T-helper 1 cell treated with Interleukin-12 subunit alpha and Interleukin-12 subunit beta and Interleukin-4 antibody, amounts not matched to agents 30 ng/mL and 1 ng/mL, for 36 hours (primary cell): ENCODE data around the gene MAP4K3. TPM values are rescaled to one million over a fixed set of nuclear protein-coding genes. Genes with fewer than 3 reads are reported as not detected.
"Not testable (repeated sequence)": the region's sequence is repeated elsewhere in the genome, so short reads cannot be mapped to it uniquely, and the experiment has no call there.

Experiments used
- intact Hi-C: fragments of 100-400 bp; cut with micrococcal nuclease; formaldehyde crosslinking; loops from one replicate; pipeline ENCODE4 v1.15.1; 2024
- total RNA-seq: library from RNA; stranded (reverse); gene quantifications from 2 replicates; pipeline ENCODE4 v1.2.3, GENCODE V29; 2022

MAP4K3 gene
- total RNA-seq, 1 donor from 2014 or later, result 11.8 TPM

- intact Hi-C loops, result not testable (repeated sequence)
Observed at GRCh38 chr2:39244241-39244862, 192.7 kb downstream of the MAP4K3 start.

GRCh38 chr2:39243469-39244123, 193.5 kb downstream of the MAP4K3 start, which contains the start of gene CDKL4:
TSS of gene CDKL4 (minus strand) at chr2:39243970.
- intact Hi-C loops, result no loop called here

- intact Hi-C loops, result no loop called here
Observed at GRCh38 chr2:39241588-39241987, 195.5 kb downstream of the MAP4K3 start.

GRCh38 chr2:39240758-39241157, 196.3 kb downstream of the MAP4K3 start:
- intact Hi-C loops, result no loop called here

GRCh38 chr2:39234754-39235153, 202.3 kb downstream of the MAP4K3 start:
- intact Hi-C loops, result loop anchor here (5.0 kb wide), 1 partner anchor 457 kb away; the partner anchor contains the start of gene GEMIN6

GRCh38 chr2:39232141-39232540, 204.9 kb downstream of the MAP4K3 start:
- intact Hi-C loops, result loop anchor here (5.0 kb wide), 1 partner anchor 455 kb away; the partner anchor contains the start of gene GEMIN6

- intact Hi-C loops, result loop anchor here (1.0 to 5.0 kb wide), 6 partner anchors 11 to 351 kb away; partner anchors contain the start of genes DHX57 and MORN2
Observed at GRCh38 chr2:39228413-39229209, 208.5 kb downstream of the MAP4K3 start.

- intact Hi-C loops, result loop anchor here (1.0 to 5.0 kb wide), 5 partner anchors 11 to 351 kb away; partner anchors contain the start of genes DHX57 and MORN2
Observed at GRCh38 chr2:39227628-39228412, 209.3 kb downstream of the MAP4K3 start.

GRCh38 chr2:39225567-39225966, 211.5 kb downstream of the MAP4K3 start:
- intact Hi-C loops, result loop anchor here (5.0 kb wide), 1 partner anchor 348 kb away; the partner anchor contains the start of genes DHX57 and MORN2

GRCh38 chr2:39223909-39224308, 213.2 kb downstream of the MAP4K3 start:
- intact Hi-C loops, result no loop called here

GRCh38 chr2:39221459-39221858, 215.6 kb downstream of the MAP4K3 start:
- intact Hi-C loops, result no loop called here

GRCh38 chr2:39220136-39220535, 216.9 kb downstream of the MAP4K3 start:
- intact Hi-C loops, result no loop called here

GRCh38 chr2:39218391-39218790, 218.7 kb downstream of the MAP4K3 start:
- intact Hi-C loops, result loop anchor here (10.0 kb wide), 1 partner anchor 674 kb away; no protein-coding TSS in a partner anchor

- intact Hi-C loops, result loop anchor here (1.0 to 10.0 kb wide), 7 partner anchors 11 to 1140 kb away; partner anchors contain the start of genes ATL2, CYP1B1, GALM and SRSF7
Observed at GRCh38 chr2:39217192-39217550, 219.9 kb downstream of the MAP4K3 start.

GRCh38 chr2:39216346-39217191, 220.5 kb downstream of the MAP4K3 start:
- intact Hi-C loops, result loop anchor here (1.0 to 10.0 kb wide), 11 partner anchors 12 to 1140 kb away; partner anchors contain the start of genes ATL2, CYP1B1, GALM and SRSF7

GRCh38 chr2:39215545-39215944, 221.5 kb downstream of the MAP4K3 start:
- intact Hi-C loops, result loop anchor here (10.0 kb wide), 1 partner anchor 671 kb away; no protein-coding TSS in a partner anchor

- intact Hi-C loops, result loop anchor here (10.0 kb wide), 1 partner anchor 668 kb away; no protein-coding TSS in a partner anchor
Observed at GRCh38 chr2:39213015-39213414, 224.1 kb downstream of the MAP4K3 start.

GRCh38 chr2:39210846-39211245, 226.2 kb downstream of the MAP4K3 start:
- intact Hi-C loops, result loop anchor here (10.0 kb wide), 1 partner anchor 666 kb away; no protein-coding TSS in a partner anchor

GRCh38 chr2:39203382-39203781, 233.7 kb downstream of the MAP4K3 start:
- intact Hi-C loops, result loop anchor here (1.0 kb wide), 2 partner anchors 13 to 74 kb away; no protein-coding TSS in a partner anchor
